HL-60 (cell line): Measurements from ENCODE around the gene TRIM58.

Experiments used
- DNase-seq, 2 experiments: peaks; one replicate each; pipeline ENCODE4 v3.0.0-alpha.2; 2010 to 2020; ENCODE audit warnings: low read depth in 1 of 2, low spot score in 1 of 2
- H3K27ac ChIP-seq: fragments of 250-450 bp; sonication (Bioruptor Pico); replicated peaks from 2 replicates; pipeline ENCODE4 v1.5.1; 2020; ENCODE audit warnings: mild to moderate bottlenecking, moderate library complexity
- H3K27me3 ChIP-seq: fragments of 250-450 bp; sonication (Bioruptor Pico); 2 replicates; pipeline ENCODE4 v1.5.1; 2021; ENCODE audit warnings: mild to moderate bottlenecking, moderate library complexity; ENCODE audit not compliant: insufficient read depth, poor library complexity, severe bottlenecking
- H3K4me3 ChIP-seq: replicated peaks from 2 replicates; pipeline ENCODE4 v1.5.1; 2011; ENCODE audit warnings: mild to moderate bottlenecking, control low read depth, low read length; ENCODE audit not compliant: insufficient read depth
- CTCF ChIP-seq: IDR thresholded peaks from one replicate; pipeline ENCODE4 v1.5.1; 2011; ENCODE audit warnings: low read length, control low read depth, inconsistent platforms; ENCODE audit not compliant: insufficient read depth
- GABPA ChIP-seq: IDR thresholded peaks from 2 replicates; pipeline ENCODE4 v1.6.1; 2012; ENCODE audit warnings: low read depth
- POLR2AphosphoS5 ChIP-seq: IDR thresholded peaks from 2 replicates; pipeline ENCODE4 v1.6.1; 2012; ENCODE audit warnings: low read depth
- SPI1 ChIP-seq: IDR thresholded peaks from 2 replicates; pipeline ENCODE4 v1.6.1; 2012; ENCODE audit warnings: low read depth, mild to moderate bottlenecking, borderline replicate concordance
- TF ChIP-seq, protein P1 (sequence below): IDR thresholded peaks from 2 replicates; pipeline ENCODE4 v1.6.1; 2012; ENCODE audit warnings: low read depth; ENCODE audit not compliant: insufficient replicate concordance

Gene TRIM58

GRCh38 chr1:247848346-247848745 is 8.6 kb upstream of the TRIM58 start:
- no peak for DNase-seq
- TF ChIP-seq, protein P1, sequence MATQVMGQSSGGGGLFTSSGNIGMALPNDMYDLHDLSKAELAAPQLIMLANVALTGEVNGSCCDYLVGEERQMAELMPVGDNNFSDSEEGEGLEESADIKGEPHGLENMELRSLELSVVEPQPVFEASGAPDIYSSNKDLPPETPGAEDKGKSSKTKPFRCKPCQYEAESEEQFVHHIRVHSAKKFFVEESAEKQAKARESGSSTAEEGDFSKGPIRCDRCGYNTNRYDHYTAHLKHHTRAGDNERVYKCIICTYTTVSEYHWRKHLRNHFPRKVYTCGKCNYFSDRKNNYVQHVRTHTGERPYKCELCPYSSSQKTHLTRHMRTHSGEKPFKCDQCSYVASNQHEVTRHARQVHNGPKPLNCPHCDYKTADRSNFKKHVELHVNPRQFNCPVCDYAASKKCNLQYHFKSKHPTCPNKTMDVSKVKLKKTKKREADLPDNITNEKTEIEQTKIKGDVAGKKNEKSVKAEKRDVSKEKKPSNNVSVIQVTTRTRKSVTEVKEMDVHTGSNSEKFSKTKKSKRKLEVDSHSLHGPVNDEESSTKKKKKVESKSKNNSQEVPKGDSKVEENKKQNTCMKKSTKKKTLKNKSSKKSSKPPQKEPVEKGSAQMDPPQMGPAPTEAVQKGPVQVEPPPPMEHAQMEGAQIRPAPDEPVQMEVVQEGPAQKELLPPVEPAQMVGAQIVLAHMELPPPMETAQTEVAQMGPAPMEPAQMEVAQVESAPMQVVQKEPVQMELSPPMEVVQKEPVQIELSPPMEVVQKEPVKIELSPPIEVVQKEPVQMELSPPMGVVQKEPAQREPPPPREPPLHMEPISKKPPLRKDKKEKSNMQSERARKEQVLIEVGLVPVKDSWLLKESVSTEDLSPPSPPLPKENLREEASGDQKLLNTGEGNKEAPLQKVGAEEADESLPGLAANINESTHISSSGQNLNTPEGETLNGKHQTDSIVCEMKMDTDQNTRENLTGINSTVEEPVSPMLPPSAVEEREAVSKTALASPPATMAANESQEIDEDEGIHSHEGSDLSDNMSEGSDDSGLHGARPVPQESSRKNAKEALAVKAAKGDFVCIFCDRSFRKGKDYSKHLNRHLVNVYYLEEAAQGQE = no peak
- no peak for TF ChIP-seq SPI1
- no peak for TF ChIP-seq GABPA
- no peak for TF ChIP-seq POLR2AphosphoS5
- TF ChIP-seq CTCF = no peak
- no peak overlapping the region for H3K27ac ChIP-seq

GRCh38 chr1:247849616-247850015 is 7.4 kb upstream of the TRIM58 start:
- H3K27me3 ChIP-seq = no peaks in the 10 kb centered on the region
- no peak overlapping the region for H3K4me3 ChIP-seq
- TF ChIP-seq, protein P1 = no peak
- TF ChIP-seq GABPA (no peak), POLR2AphosphoS5 (no peak), CTCF (no peak), SPI1 (no peak)
- DNase-seq = no peak
- H3K27ac ChIP-seq = no peak overlapping the region

More at GRCh38 chr1:247848346-247848745, 8.6 kb upstream of the TRIM58 start:
- Histone ChIP-seq H3K4me3 (no peak overlapping the region), H3K27me3 (no peaks in the 10 kb centered on the region)

- Histone ChIP-seq H3K27me3 (peaks cover 9% of the 10 kb centered on the region), H3K27ac (no peak overlapping the region), H3K4me3 (no peak overlapping the region)
- DNase-seq = no peak
- no peak for TF ChIP-seq SPI1
- no peak for TF ChIP-seq GABPA
- TF ChIP-seq, protein P1 = no peak
- TF ChIP-seq CTCF = no peak
- TF ChIP-seq POLR2AphosphoS5 = no peak
Measured at GRCh38 chr1:247854899-247855545, 2.0 kb upstream of the TRIM58 start.
